Measurements from ENCODE around the gene TBXA2R.
"Not testable (repeated sequence)": the region's sequence is repeated elsewhere in the genome, so short reads cannot be mapped to it uniquely, and the experiment has no call there.

Gene TBXA2R

GRCh38 chr19:3648037-3648905, 41.6 kb upstream of the TBXA2R start:
- peaks cover 83% of the 10 kb centered on the region for H3K36me3 ChIP-seq
- H3K4me1 ChIP-seq: no peaks in the 10 kb centered on the region
- no peak overlapping the region for H3K27ac ChIP-seq
- no peak for TF ChIP-seq Cebpa-rat (IDR thresholded peaks at IDR 0.05)
- H3K9ac ChIP-seq: no peak overlapping the region
- peaks cover 6% of the 10 kb centered on the region; the same call in 1 of the 2 replicates for H4K20me1 ChIP-seq
- H3K4me2 ChIP-seq: no peak overlapping the region
- H3K4me3 ChIP-seq: no peak overlapping the region
- H3K9me3 ChIP-seq: no peaks in the 10 kb centered on the region
- H3K27me3 ChIP-seq: no peaks in the 10 kb centered on the region

- not testable (repeated sequence) for H3K4me1 ChIP-seq, H3K27ac ChIP-seq, H4K20me1 ChIP-seq, H3K9ac ChIP-seq, H3K4me3 ChIP-seq, H3K4me2 ChIP-seq, H3K27me3 ChIP-seq, H3K9me3 ChIP-seq
- peaks cover 83% of the 10 kb centered on the region for H3K36me3 ChIP-seq
Observed at GRCh38 chr19:3647102-3647501, 40.4 kb upstream of the TBXA2R start.

- Histone ChIP-seq H3K4me2 (no peak overlapping the region), H3K4me3 (no peak overlapping the region), H3K9me3 (no peaks in the 10 kb centered on the region), H3K27ac (no peak overlapping the region), H3K27me3 (no peaks in the 10 kb centered on the region), H3K4me1 (0 out of 2 replicates have a peak, but pooled peaks cover 12% of the 10 kb centered on the region), H4K20me1 (peaks cover 6% of the 10 kb centered on the region; the same call in 1 of the 2 replicates), H3K9ac (no peak overlapping the region), H3K36me3 (peaks cover 83% of the 10 kb centered on the region)
- no peak for TF ChIP-seq Cebpa-rat (IDR thresholded peaks at IDR 0.05)
Observed at GRCh38 chr19:3646336-3647092, 39.8 kb upstream of the TBXA2R start.

- TF ChIP-seq Cebpa-rat (IDR thresholded peaks at IDR 0.05): no peak
Observed at GRCh38 chr19:3645726-3646125, 39.1 kb upstream of the TBXA2R start.

GRCh38 chr19:3645067-3645396, 38.4 kb upstream of the TBXA2R start:
- Histone ChIP-seq H4K20me1 (peaks cover 6% of the 10 kb centered on the region; the same call in 1 of the 2 replicates), H3K9me3 (no peaks in the 10 kb centered on the region), H3K4me3 (no peak overlapping the region), H3K27me3 (no peaks in the 10 kb centered on the region), H3K9ac (no peak overlapping the region), H3K36me3 (peaks cover 82% of the 10 kb centered on the region), H3K27ac (no peak overlapping the region), H3K4me2 (no peak overlapping the region), H3K4me1 (0 out of 2 replicates have a peak, but pooled peaks cover 12% of the 10 kb centered on the region)
- no peak for TF ChIP-seq Cebpa-rat (IDR thresholded peaks at IDR 0.05)

More at GRCh38 chr19:3645726-3646125, 39.1 kb upstream of the TBXA2R start:
- H3K9ac ChIP-seq: no peak overlapping the region
- H3K9me3 ChIP-seq: no peaks in the 10 kb centered on the region
- H3K27ac ChIP-seq: no peak overlapping the region
- no peak overlapping the region for H3K4me2 ChIP-seq
- H4K20me1 ChIP-seq: peaks cover 6% of the 10 kb centered on the region; the same call in 1 of the 2 replicates
- peaks cover 84% of the 10 kb centered on the region for H3K36me3 ChIP-seq
- H3K4me3 ChIP-seq: no peak overlapping the region
- no peaks in the 10 kb centered on the region for H3K27me3 ChIP-seq
- 0 out of 2 replicates have a peak, but pooled peaks cover 12% of the 10 kb centered on the region for H3K4me1 ChIP-seq

- Histone ChIP-seq H3K36me3 (peaks cover 84% of the 10 kb centered on the region), H3K4me3 (no peak overlapping the region), H4K20me1 (peaks cover 6% of the 10 kb centered on the region; the same call in 1 of the 2 replicates), H3K27ac (no peak overlapping the region), H3K4me2 (no peak overlapping the region), H3K4me1 (0 out of 2 replicates have a peak, but pooled peaks cover 12% of the 10 kb centered on the region), H3K9me3 (no peaks in the 10 kb centered on the region), H3K9ac (no peak overlapping the region), H3K27me3 (no peaks in the 10 kb centered on the region)
- TF ChIP-seq Cebpa-rat (IDR thresholded peaks at IDR 0.05): no peak
Observed at GRCh38 chr19:3644351-3645066, 37.8 kb upstream of the TBXA2R start.

GRCh38 chr19:3643674-3644313, 37.1 kb upstream of the TBXA2R start:
- H3K27me3 ChIP-seq: no peaks in the 10 kb centered on the region
- H4K20me1 ChIP-seq: peaks cover 6% of the 10 kb centered on the region; the same call in 1 of the 2 replicates
- H3K4me1 ChIP-seq: 0 out of 2 replicates have a peak, but pooled peaks cover 12% of the 10 kb centered on the region
- no peak overlapping the region for H3K4me2 ChIP-seq
- H3K27ac ChIP-seq: no peak overlapping the region
- no peaks in the 10 kb centered on the region for H3K9me3 ChIP-seq
- peaks cover 90% of the 10 kb centered on the region for H3K36me3 ChIP-seq
- TF ChIP-seq Cebpa-rat (IDR thresholded peaks at IDR 0.05): no peak
- H3K4me3 ChIP-seq: no peak overlapping the region
- H3K9ac ChIP-seq: no peak overlapping the region

GRCh38 chr19:3642987-3643673, 36.5 kb upstream of the TBXA2R start:
- H3K36me3 ChIP-seq: peaks cover 90% of the 10 kb centered on the region
- TF ChIP-seq Cebpa-rat (IDR thresholded peaks at IDR 0.05): no peak
- no peak overlapping the region for H3K9ac ChIP-seq
- H3K27me3 ChIP-seq: no peaks in the 10 kb centered on the region
- no peak overlapping the region for H3K4me2 ChIP-seq
- H3K4me1 ChIP-seq: 0 out of 2 replicates have a peak, but pooled peaks cover 12% of the 10 kb centered on the region
- no peak overlapping the region for H3K27ac ChIP-seq
- H3K4me3 ChIP-seq: no peak overlapping the region
- H4K20me1 ChIP-seq: peaks cover under 1% of the 10 kb centered on the region; the same call in 1 of the 2 replicates
- no peaks in the 10 kb centered on the region for H3K9me3 ChIP-seq

Data from BLaER1 (cell line).